HepG2 (cell line): Measurements from ENCODE around the gene NRN1. TPM values are rescaled to one million over a fixed set of nuclear protein-coding genes. Genes with fewer than 3 reads are reported as not detected.

Experiments used
- ATAC-seq: fragments of 200-7000 bp; cut with Tn5 transposase; 3 replicates; pipeline ENCODE4 v1.9.1; 2020; ENCODE audit warnings: mild to moderate bottlenecking, moderate library complexity
- Bru-seq: library from RNA; stranded (reverse); fragments of 400-500 nt; gene quantifications from one replicate; lab custom pipeline; 2021; lab: Mats Ljungman, UMichigan
- BruChase-seq, 2 experiments: library from RNA; stranded (reverse); fragments of 400-500 nt; gene quantifications; one replicate each; lab custom pipeline; 2021; lab: Mats Ljungman, UMichigan
- BruUV-seq: library from RNA; stranded (reverse); fragments of 400-500 nt; replicated peaks from 2 replicates; lab custom pipeline; 2021; lab: Mats Ljungman, UMichigan
- CTCF ChIA-PET: fragments of 300-600 bp; formaldehyde crosslinking; extraction: SDS; loops from one replicate; lab custom pipeline; 2021; ENCODE audit warnings: low total read pairs, inconsistent platforms, low intra/inter-chr PET ratio; lab: Yijun Ruan, JAX
- POLR2A ChIA-PET: fragments of 350-600 bp; sonication (Branson Sonifier 250); formaldehyde crosslinking; loops from one replicate; lab custom pipeline; 2020; ENCODE audit warnings: antibody characterized with exemption, inconsistent platforms; lab: Yijun Ruan, JAX
- DNase-seq: peaks from one replicate; pipeline ENCODE4 v3.0.0-alpha.2; 2015; ENCODE audit warnings: low spot score
- FAIRE-seq: peaks from 3 replicates; lab custom pipeline; 2011; peaks lifted over from hg19 to GRCh38; lab: Jason Lieb, UNC
- H2AFZ ChIP-seq: one replicate; pipeline ENCODE4 v1.6.1; 2011; ENCODE audit warnings: low read length, inconsistent platforms
- H3K27ac ChIP-seq: fragments of 300-600 bp; 3 replicates; pipeline ENCODE4 v1.8.0; 2011; ENCODE audit warnings: mixed run types, mild to moderate bottlenecking, mixed read lengths, low read length, inconsistent platforms; ENCODE audit not compliant: insufficient read depth; ENCODE audit errors: extremely low read length
- H3K27me3 ChIP-seq, 2 experiments: fragments of 200-600 bp in 1 of 2; 2 replicates in 1 of 2; 3 replicates in 1 of 2; pipeline versions ENCODE4 v1.6.0 to v1.8.0; 2011; ENCODE audit warnings: low read length in 2 of 2, mild to moderate bottlenecking in 2 of 2, moderate library complexity in 2 of 2, inconsistent platforms in 1 of 2; ENCODE audit not compliant: insufficient read depth in 2 of 2, control insufficient read depth in 1 of 2
- H3K36me3 ChIP-seq, 2 experiments: fragments of 200-600 bp in 1 of 2; replicated peaks in 1 of 2; 2 replicates in 1 of 2; 3 replicates in 1 of 2; pipeline versions ENCODE4 v1.5.1 to v1.8.0; 2011; ENCODE audit warnings: low read length in 2 of 2, inconsistent platforms in 1 of 2; ENCODE audit not compliant: insufficient read depth in 2 of 2, control insufficient read depth in 1 of 2
- H3K4me1 ChIP-seq: 2 replicates; pipeline ENCODE4 v1.5.1; 2012; ENCODE audit warnings: low read length, inconsistent platforms; ENCODE audit not compliant: insufficient read depth
- H3K4me2 ChIP-seq: 2 replicates; pipeline ENCODE4 v1.6.0; 2011; ENCODE audit warnings: low read depth, low read length, inconsistent platforms
- H3K4me3 ChIP-seq, 3 experiments: fragments of 200-600 bp in 1 of 3; sonication (generic), shearing (Covaris generic) in 1 of 3; replicated peaks in 1 of 3; 2 replicates each; pipeline ENCODE4 v1.5.1; 2011 to 2016; ENCODE audit warnings: low read length in 3 of 3, inconsistent platforms in 2 of 3, low read depth in 2 of 3, mild to moderate bottlenecking in 2 of 3, control low read depth in 1 of 3, mixed read lengths in 1 of 3; ENCODE audit not compliant: insufficient read depth in 1 of 3
- H3K79me2 ChIP-seq: one replicate; pipeline ENCODE4 v1.6.1; 2011; ENCODE audit warnings: low read length, inconsistent platforms; ENCODE audit not compliant: insufficient read depth
- H3K9ac ChIP-seq: 2 replicates; pipeline ENCODE4 v1.6.0; 2011; ENCODE audit warnings: mild to moderate bottlenecking, low read depth, low read length, inconsistent platforms; ENCODE audit not compliant: insufficient read depth
- H3K9me3 ChIP-seq: 2 replicates; pipeline ENCODE4 v1.5.1; 2012; ENCODE audit warnings: mild to moderate bottlenecking, low read length
- H4K20me1 ChIP-seq: 2 replicates; pipeline ENCODE4 v1.6.0; 2011; ENCODE audit warnings: inconsistent platforms, mild to moderate bottlenecking, low read length, moderate library complexity; ENCODE audit not compliant: insufficient read depth
- CREM ChIP-seq, 2 experiments: sonication (generic) in 1 of 2; formaldehyde crosslinking in 1 of 2; IDR thresholded peaks; 2 replicates each; pipeline versions ENCODE4 v1.4.0 to v1.6.1; 2016 to 2020; ENCODE audit warnings: antibody characterized with exemption in 1 of 2, mild to moderate bottlenecking in 1 of 2, missing genetic modification reagents in 1 of 2
- CTCF ChIP-seq: sonication (generic); formaldehyde crosslinking; IDR thresholded peaks from 2 replicates; pipeline ENCODE4 v1.5.0; 2020; ENCODE audit warnings: mild to moderate bottlenecking, missing genetic modification reagents, moderate library complexity
- HMG20A ChIP-seq: IDR thresholded peaks from 2 replicates; pipeline ENCODE4 v1.6.1; 2016; ENCODE audit warnings: borderline replicate concordance
- HOXA7 ChIP-seq: sonication (generic); formaldehyde crosslinking; IDR thresholded peaks from 2 replicates; pipeline ENCODE4 v1.8.1; 2022; ENCODE audit warnings: mild to moderate bottlenecking, missing genetic modification reagents, moderate library complexity
- MAFG ChIP-seq: sonication (generic); formaldehyde crosslinking; IDR thresholded peaks from 2 replicates; pipeline ENCODE4 v1.5.1; 2020; ENCODE audit warnings: mild to moderate bottlenecking, missing genetic modification reagents
- MIXL1 ChIP-seq: IDR thresholded peaks from 2 replicates; pipeline ENCODE4 v1.6.1; 2016
- PPARG ChIP-seq: conservative IDR thresholded peaks from 2 replicates; pipeline ENCODE4 v1.6.1; 2016; ENCODE audit warnings: missing biosample characterization, missing genetic modification reagents
- RELA ChIP-seq: sonication (generic); formaldehyde crosslinking; IDR thresholded peaks from 2 replicates; pipeline ENCODE4 v1.4.0; 2020; ENCODE audit warnings: missing genetic modification reagents
- ZC3H4 ChIP-seq: sonication (generic); formaldehyde crosslinking; IDR thresholded peaks from 2 replicates; pipeline ENCODE4 v1.4.0; 2020; ENCODE audit warnings: missing genetic modification reagents, borderline replicate concordance
- ZEB1 ChIP-seq: IDR thresholded peaks from 2 replicates; pipeline ENCODE4 v1.6.1; 2012; ENCODE audit warnings: mild to moderate bottlenecking, low read depth, inconsistent platforms; ENCODE audit not compliant: insufficient replicate concordance
- ZKSCAN5 ChIP-seq: sonication (generic); formaldehyde crosslinking; IDR thresholded peaks from 2 replicates; pipeline ENCODE4 v1.5.1; 2020; ENCODE audit warnings: mild to moderate bottlenecking, missing genetic modification reagents
- ZNF333 ChIP-seq: sonication (generic); formaldehyde crosslinking; IDR thresholded peaks from 2 replicates; pipeline ENCODE4 v1.4.0; 2020; ENCODE audit warnings: mild to moderate bottlenecking, missing genetic modification reagents, borderline replicate concordance
- ZNF383 ChIP-seq: sonication (generic); formaldehyde crosslinking; IDR thresholded peaks from 2 replicates; pipeline ENCODE4 v1.4.0; 2020; ENCODE audit warnings: missing genetic modification reagents, mild to moderate bottlenecking, borderline replicate concordance
- ZNF879 ChIP-seq: sonication (generic); formaldehyde crosslinking; IDR thresholded peaks from 2 replicates; pipeline ENCODE4 v1.8.1; 2023; ENCODE audit warnings: missing genetic modification reagents
- WGBS: methylation state at CpG from one replicate; pipeline ENCODE4 v1.1.6; 2017; ENCODE audit warnings: low lambda C conversion rate; 5-methylcytosine and 5-hydroxymethylcytosine counted together
- in situ Hi-C: cut with HindIII; loops from 2 replicates; pipeline ENCODE4 v1.10.0; 2017; ENCODE audit warnings: low pct_unique_long_range_greater_than_20kb; ENCODE audit not compliant: extremely low pct_ligation_motif_present
- intact Hi-C: fragments of 100-400 bp; cut with micrococcal nuclease; formaldehyde crosslinking; loops from one replicate; pipeline ENCODE4 v1.10.0; 2022; ENCODE audit not compliant: unreplicated experiment
- long read RNA-seq, 2 experiments: library from RNA in 1 of 2; library from polyadenylated mRNA in 1 of 2; stranded (forward) in 1 of 2; unstranded in 1 of 2; transcript quantifications; one replicate each; pipeline ENCODE4 v2.0.0, GENCODE V29; 2019 to 2022
- polyA minus RNA-seq, 3 experiments: library from RNA; depleted of rRNA, polyadenylated mRNA; stranded (reverse); fragments of >200 nt; gene quantifications; 2 replicates each; pipeline ENCODE4 v1.2.3, GENCODE V29; 2011; ENCODE audit warnings: low replicate concordance in 1 of 3
- polyA plus RNA-seq, 8 experiments: library from polyadenylated mRNA; depleted of rRNA in 3 of 8; stranded (reverse) in 7 of 8; unstranded in 1 of 8; fragments of >200 nt; fragmentation: Illumina TruSeq in 4 of 8; extraction: Trizol in 4 of 8; gene quantifications; 2 replicates each; pipeline versions ENCODE4 v1.2.1 to v1.2.3, GENCODE V29; 2011 to 2016; ENCODE audit warnings: low read depth in 4 of 8, missing spikeins in 1 of 8, mixed read lengths in 1 of 8; ENCODE audit not compliant: insufficient read depth in 1 of 8
- total RNA-seq, 5 experiments: library from RNA; depleted of rRNA; stranded (reverse); fragments of >200 nt; fragmentation: Illumina TruSeq; extraction: Trizol; gene quantifications; 2 replicates each; pipeline ENCODE4 v1.2.3, GENCODE V29; 2016; ENCODE audit warnings: low read depth in 1 of 5
- TF ChIP-seq, protein P1 (sequence below): sonication (generic); formaldehyde crosslinking; conservative IDR thresholded peaks from 2 replicates; pipeline ENCODE4 v1.5.0; 2020; ENCODE audit warnings: missing genetic modification reagents

The NRN1 gene, protein sequence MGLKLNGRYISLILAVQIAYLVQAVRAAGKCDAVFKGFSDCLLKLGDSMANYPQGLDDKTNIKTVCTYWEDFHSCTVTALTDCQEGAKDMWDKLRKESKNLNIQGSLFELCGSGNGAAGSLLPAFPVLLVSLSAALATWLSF
- total RNA-seq (2016; rRNA removed; fragmentation: Illumina TruSeq; extraction: Trizol) (not detected in 2 replicates), polyA plus RNA-seq (2011; rRNA removed) (0.04 and 0.11 TPM in 2 replicates), polyA minus RNA-seq (2011; rRNA and poly(A)+ RNA removed; ENCODE audit: low replicate concordance) (not detected in 2 replicates), Bru-seq, nascent RNA (not detected), BruChase-seq, experiment 1, labeled RNA remaining after a 6-hour chase (not detected), BruChase-seq, experiment 2, labeled RNA remaining after a 2-hour chase (not detected)
- total RNA-seq (2016; cell fraction: cytosol; rRNA removed; fragmentation: Illumina TruSeq; extraction: Trizol; ENCODE audit: low read depth) = not detected in 2 replicates
- not detected in 2 replicates for total RNA-seq (2016; cell fraction: insoluble cytoplasmic fraction; rRNA removed; fragmentation: Illumina TruSeq; extraction: Trizol)
- 0.24 TPM in 1 of 2 replicates, not detected in the other for total RNA-seq (2016; cell fraction: membrane; rRNA removed; fragmentation: Illumina TruSeq; extraction: Trizol)
- total RNA-seq (2016; cell fraction: nucleus; rRNA removed; fragmentation: Illumina TruSeq; extraction: Trizol) = not detected in 2 replicates
- 0.12 and 0.18 TPM in 2 replicates for polyA plus RNA-seq (2011; cell fraction: cytosol; rRNA removed)
- polyA plus RNA-seq (2011; cell fraction: nucleus; rRNA removed) = 0.14 TPM in 1 of 2 replicates, not detected in the other
- 0.08 and 0.30 TPM in 2 replicates for polyA plus RNA-seq (2012)
- polyA plus RNA-seq (2016; cell fraction: cytosol; fragmentation: Illumina TruSeq; extraction: Trizol; ENCODE audit: low read depth) = not detected in 2 replicates
- not detected in 2 replicates for polyA plus RNA-seq (2016; cell fraction: insoluble cytoplasmic fraction; fragmentation: Illumina TruSeq; extraction: Trizol; ENCODE audit: low read depth)
- 0.13 TPM in 1 of 2 replicates, not detected in the other for polyA plus RNA-seq (2016; cell fraction: membrane; fragmentation: Illumina TruSeq; extraction: Trizol; ENCODE audit: low read depth)
- not detected in 2 replicates for polyA plus RNA-seq (2016; cell fraction: nucleus; fragmentation: Illumina TruSeq; extraction: Trizol; ENCODE audit: insufficient read depth, low read depth)
- polyA minus RNA-seq (2011; cell fraction: cytosol; rRNA and poly(A)+ RNA removed) = not detected in 2 replicates
- polyA minus RNA-seq (2011; cell fraction: nucleus; rRNA and poly(A)+ RNA removed) = not detected in 2 replicates
- long read RNA-seq, experiment 1 = 0 reads
- long read RNA-seq, experiment 2 = 0 reads

DNA sequence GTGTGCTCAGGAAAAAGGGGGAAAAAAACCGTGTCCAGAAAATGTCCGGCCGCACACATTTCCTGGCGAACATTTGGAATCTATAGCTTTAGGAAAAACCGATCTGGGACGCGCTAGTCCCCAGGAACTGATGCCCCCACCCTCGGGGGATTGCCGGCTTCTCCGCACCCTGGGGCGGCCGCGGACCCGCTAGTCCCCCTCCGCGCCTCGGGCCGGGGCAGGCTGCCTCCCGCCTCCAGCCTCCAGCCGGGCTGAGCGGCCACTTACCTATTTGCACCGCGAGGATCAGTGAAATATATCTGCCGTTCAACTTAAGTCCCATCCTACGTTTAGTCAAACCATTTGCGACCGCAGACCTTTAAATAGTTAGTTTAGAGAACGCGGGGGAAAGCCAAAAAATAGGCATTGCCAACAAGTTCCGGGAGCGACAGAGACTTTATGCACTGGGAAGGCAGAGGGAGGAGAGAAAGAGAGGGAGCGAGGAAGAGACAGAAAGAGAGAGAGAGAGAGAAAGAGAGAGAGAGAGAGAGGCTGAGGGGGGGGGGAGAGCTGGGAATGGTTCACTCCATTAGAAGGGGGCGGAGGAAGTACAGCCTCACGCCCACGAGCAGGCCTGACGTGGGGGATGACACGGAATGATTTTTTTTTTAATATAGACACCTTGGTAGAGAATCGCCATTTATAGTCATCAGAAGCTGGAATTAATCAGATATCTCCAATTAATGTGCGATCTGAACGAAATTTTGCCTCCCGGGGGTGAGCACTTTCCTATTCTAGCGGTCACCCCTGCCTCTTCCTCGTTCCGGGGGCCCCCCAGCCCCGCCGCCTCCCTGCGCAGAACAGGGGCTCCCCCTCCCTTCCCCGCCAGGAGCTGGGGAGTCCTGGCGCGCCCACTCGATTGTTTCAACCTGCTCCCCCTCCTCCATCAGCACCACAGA lies at the start of gene NRN1:
Gene NRN1, minus strand, starts transcription at position 498 of the 938 bp plus-strand sequence. Its CDS starts 176 bp downstream, at position 322.
- no peak for FAIRE-seq
- H3K4me1 ChIP-seq = peaks cover 17% of the 10 kb centered on the region
- no peaks in the 10 kb centered on the region for H4K20me1 ChIP-seq
- no peak within 1 kb of the TSS for H3K9ac ChIP-seq
- BruUV-seq = no TSS peak
- WGBS = 40% methylated on average over 51 of the region's 51 CpGs
- POLR2A ChIA-PET = no interaction called here
- peak within 1 kb of the TSS; percentile 65 for H3K4me2 ChIP-seq
- H3K79me2 ChIP-seq = no peaks in the 10 kb centered on the region
- CTCF ChIA-PET = no interaction called here
- H3K27me3 ChIP-seq = peaks cover 4 to 74% of the 10 kb centered on the region in 2 experiments; a peak in 4 of 5 replicates
- in situ Hi-C loops = no loop called here
- H3K9me3 ChIP-seq = no peaks in the 10 kb centered on the region
- H3K27ac ChIP-seq = no peak within 1 kb of the TSS
- intact Hi-C loops = no loop called here
- no peak for DNase-seq
- H3K4me3 ChIP-seq = peak within 1 kb of the TSS; percentile 29 to 60 (median 39); a peak in 4 of 6 replicates
- H3K36me3 ChIP-seq = no peaks in the 10 kb centered on the region
- no peak within 1 kb of the TSS for H2AFZ ChIP-seq
- ATAC-seq = no peak
- TF ChIP-seq CREM (IDR thresholded peaks at IDR 0.05) (no peak), CREM (CRISPR knock-in tag; IDR thresholded peaks at IDR 0.05) (no peak), ZNF333 (CRISPR knock-in tag) (no peak), ZEB1 (no peak), CTCF (CRISPR knock-in tag) (no peak), ZC3H4 (CRISPR knock-in tag) (no peak), ZNF383 (CRISPR knock-in tag) (no peak), MIXL1 (no peak), PPARG (no peak), ZNF879 (CRISPR knock-in tag) (no peak), RELA (CRISPR knock-in tag) (no peak), HMG20A (CRISPR knock-in tag) (no peak), HOXA7 (CRISPR knock-in tag) (no peak), ZKSCAN5 (CRISPR knock-in tag) (no peak), MAFG (CRISPR knock-in tag) (no peak)
- TF ChIP-seq, protein P1, sequence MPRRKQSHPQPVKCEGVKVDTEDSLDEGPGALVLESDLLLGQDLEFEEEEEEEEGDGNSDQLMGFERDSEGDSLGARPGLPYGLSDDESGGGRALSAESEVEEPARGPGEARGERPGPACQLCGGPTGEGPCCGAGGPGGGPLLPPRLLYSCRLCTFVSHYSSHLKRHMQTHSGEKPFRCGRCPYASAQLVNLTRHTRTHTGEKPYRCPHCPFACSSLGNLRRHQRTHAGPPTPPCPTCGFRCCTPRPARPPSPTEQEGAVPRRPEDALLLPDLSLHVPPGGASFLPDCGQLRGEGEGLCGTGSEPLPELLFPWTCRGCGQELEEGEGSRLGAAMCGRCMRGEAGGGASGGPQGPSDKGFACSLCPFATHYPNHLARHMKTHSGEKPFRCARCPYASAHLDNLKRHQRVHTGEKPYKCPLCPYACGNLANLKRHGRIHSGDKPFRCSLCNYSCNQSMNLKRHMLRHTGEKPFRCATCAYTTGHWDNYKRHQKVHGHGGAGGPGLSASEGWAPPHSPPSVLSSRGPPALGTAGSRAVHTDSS (CRISPR knock-in tag) = no peak
